ENCODE results near the gene PDS5B.
"Not testable (repeated sequence)": the region's sequence is repeated elsewhere in the genome, so short reads cannot be mapped to it uniquely, and the experiment has no call there.

The PDS5B gene

DNA sequence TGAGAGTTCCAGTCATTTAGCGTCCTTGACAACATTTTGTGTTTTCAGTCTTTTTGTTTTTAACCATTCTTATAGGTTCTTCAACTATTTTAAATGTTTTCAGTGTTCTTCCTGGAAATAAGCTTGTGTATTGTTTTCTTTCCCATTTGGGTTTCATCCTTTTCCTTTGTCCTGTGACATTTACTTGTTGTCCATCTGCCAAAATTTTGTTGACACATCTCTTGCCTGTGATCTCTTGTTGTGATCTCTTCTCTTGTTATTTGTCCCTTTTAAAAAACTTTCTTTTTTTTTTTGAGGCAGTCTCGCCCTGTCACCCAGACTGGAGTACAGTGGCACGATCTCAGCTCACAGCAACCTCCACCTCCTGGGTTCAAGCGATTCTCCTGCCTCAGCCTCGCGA, 96.5 kb downstream of the PDS5B start:
- TF ChIP-seq, protein P1, sequence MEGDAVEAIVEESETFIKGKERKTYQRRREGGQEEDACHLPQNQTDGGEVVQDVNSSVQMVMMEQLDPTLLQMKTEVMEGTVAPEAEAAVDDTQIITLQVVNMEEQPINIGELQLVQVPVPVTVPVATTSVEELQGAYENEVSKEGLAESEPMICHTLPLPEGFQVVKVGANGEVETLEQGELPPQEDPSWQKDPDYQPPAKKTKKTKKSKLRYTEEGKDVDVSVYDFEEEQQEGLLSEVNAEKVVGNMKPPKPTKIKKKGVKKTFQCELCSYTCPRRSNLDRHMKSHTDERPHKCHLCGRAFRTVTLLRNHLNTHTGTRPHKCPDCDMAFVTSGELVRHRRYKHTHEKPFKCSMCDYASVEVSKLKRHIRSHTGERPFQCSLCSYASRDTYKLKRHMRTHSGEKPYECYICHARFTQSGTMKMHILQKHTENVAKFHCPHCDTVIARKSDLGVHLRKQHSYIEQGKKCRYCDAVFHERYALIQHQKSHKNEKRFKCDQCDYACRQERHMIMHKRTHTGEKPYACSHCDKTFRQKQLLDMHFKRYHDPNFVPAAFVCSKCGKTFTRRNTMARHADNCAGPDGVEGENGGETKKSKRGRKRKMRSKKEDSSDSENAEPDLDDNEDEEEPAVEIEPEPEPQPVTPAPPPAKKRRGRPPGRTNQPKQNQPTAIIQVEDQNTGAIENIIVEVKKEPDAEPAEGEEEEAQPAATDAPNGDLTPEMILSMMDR (IDR thresholded peaks at IDR 0.05; ENCODE audit: insufficient read depth, low read depth, low read length, missing control alignments), result no peak
- no peak overlapping the region for H3K4me3 ChIP-seq (ENCODE audit: low read depth, low read length)
- no peak for DNase-seq (ENCODE audit: low read depth)

DNA sequence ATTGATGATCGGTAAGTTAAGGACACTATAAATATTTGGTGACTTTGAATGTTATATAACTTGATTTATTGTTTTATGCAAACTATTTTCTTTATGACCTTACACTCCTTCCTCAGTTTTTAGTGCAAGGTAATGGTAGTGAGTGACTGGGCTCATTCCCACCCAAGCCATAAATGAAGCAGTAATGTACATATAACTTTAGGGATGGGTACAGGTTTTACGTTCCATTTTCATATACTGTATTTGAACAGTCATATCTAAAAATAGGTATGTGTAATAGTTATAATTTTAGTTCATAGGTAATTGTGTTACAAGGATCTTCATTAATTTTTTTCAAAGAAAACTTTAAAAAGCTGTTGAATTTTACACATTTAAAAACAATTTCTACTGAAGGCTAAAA, 101.0 kb downstream of the PDS5B start:
- DNase-seq (ENCODE audit: low read depth), result no peak
- TF ChIP-seq, protein P1 (IDR thresholded peaks at IDR 0.05; ENCODE audit: insufficient read depth, low read depth, low read length, missing control alignments), result no peak
- H3K4me3 ChIP-seq (ENCODE audit: low read depth, low read length), result no peak overlapping the region

DNA sequence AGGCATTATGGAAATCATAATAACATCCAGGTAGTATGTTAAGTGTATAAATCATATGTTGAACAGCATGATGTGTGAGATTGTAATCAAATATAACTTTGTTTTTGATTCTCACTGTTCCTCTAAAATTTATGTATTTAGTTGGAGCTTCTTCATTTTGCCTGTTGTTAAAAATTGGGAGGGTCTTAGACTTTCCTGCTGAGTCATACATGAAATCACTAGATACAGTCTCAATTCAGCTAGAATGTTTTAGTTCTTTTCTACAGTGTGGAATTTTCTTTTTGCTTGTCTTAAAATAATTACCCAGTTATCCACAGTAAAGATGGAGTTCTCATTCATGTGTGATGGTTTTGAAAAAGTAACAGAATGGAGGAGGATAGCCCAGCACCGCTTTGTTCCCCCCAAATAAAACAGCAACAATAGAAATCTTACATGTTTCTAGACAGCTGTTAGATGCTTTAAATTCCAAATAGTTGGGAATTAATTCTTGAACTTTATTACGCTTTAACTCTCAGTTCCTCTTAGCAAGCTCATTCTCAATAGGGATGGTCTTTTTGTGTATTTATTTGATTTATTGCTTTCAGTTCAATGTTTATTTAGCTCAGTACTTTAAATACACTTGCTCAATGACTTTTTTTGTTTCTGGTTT, 109.5 kb downstream of the PDS5B start:
- no peak overlapping the region for H3K4me3 ChIP-seq (ENCODE audit: low read depth, low read length)
- TF ChIP-seq, protein P1 (IDR thresholded peaks at IDR 0.05; ENCODE audit: insufficient read depth, low read depth, low read length, missing control alignments), result no peak
- no peak for DNase-seq (ENCODE audit: low read depth)

DNA sequence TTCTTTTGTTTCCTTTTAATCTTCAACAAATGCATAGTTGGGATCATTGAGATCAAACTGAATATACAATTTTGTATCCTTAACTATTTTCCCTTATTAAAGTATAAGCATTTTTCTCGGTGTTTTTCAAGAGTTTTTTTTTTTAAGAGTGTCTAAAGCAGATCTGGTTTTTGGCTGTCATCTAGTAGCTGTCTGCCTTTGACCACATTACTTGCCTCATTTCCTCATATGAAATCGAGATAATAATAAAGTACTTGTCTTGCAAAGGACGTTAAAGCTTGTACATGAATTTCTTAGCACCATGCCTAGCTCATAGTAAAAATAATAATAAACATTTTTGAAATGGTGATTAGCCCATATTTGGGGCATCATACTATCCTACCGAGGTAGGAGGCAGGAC, 121.2 kb downstream of the PDS5B start:
- DNase-seq (ENCODE audit: low read depth), result no peak
- H3K4me3 ChIP-seq (ENCODE audit: low read depth, low read length), result no peak overlapping the region
- TF ChIP-seq, protein P1 (IDR thresholded peaks at IDR 0.05; ENCODE audit: insufficient read depth, low read depth, low read length, missing control alignments), result no peak

DNA sequence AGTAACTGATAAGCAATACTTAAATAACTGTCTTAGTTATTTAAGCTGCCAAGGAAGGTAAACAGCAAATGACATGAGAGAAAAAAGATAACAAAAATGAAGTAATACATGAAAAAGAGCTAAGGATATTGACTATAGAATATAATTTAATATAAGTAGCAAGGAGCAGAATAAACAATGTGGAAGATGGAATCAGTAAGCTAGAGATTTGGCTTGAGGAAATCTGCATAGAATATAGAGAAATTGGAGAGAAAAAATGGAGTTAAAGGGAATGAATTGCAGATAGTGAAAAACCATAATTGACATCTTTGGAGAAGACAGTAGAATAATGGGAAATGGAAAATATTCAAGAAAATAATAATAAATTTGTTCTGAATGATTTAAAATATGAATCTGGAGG, 127.1 kb downstream of the PDS5B start:
- TF ChIP-seq, protein P1 (IDR thresholded peaks at IDR 0.05; ENCODE audit: insufficient read depth, low read depth, low read length, missing control alignments), result no peak

DNA sequence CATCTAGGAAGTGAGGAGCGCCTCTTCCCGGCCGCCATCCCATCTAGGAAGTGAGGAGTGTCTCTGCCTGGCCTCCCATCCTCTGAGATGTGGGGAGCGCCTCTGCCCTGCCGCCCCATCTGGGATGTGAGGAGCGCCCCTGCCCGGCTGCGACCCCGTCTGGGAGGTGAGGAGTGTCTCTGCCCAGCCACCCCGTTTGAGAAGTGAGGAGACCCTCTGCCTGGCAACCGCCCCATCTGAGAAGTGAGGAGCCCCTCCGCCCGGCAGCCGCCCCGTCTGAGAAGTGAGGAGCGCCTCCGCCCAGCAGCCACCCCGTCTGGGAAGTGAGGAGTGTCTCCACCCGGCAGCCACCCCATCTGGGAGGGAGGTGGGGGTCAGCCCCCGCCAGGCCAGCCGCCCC, 129.9 kb downstream of the PDS5B start:
- H3K4me3 ChIP-seq (ENCODE audit: low read depth, low read length); DNase-seq (ENCODE audit: low read depth): not testable (repeated sequence)

More for the DNA sequence above, 127.1 kb downstream of the PDS5B start:
- H3K4me3 ChIP-seq (ENCODE audit: low read depth, low read length), result no peak overlapping the region
- no peak for DNase-seq (ENCODE audit: low read depth)

DNA sequence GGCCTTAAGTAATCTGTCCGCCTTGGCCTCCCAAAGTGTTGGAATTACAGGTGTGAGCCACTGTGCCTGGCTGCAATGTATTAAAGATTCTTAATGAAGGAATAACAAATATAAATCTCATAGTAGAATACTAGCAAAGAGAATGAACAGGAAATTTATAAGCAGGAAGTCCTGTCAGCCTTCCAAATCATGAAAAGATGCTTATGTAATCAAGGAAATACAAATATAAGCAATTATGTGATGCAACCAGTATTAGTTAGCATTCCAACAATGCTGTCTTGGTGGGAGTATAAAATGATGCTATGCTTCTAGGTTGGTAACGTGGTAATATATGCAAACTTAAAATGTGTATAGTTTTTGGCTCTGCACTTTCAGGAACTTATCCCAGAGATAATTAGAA, 133.8 kb downstream of the PDS5B start:
- DNase-seq (ENCODE audit: low read depth), result no peak
- H3K4me3 ChIP-seq (ENCODE audit: low read depth, low read length), result no peak overlapping the region
- TF ChIP-seq, protein P1 (IDR thresholded peaks at IDR 0.05; ENCODE audit: insufficient read depth, low read depth, low read length, missing control alignments), result no peak

DNA sequence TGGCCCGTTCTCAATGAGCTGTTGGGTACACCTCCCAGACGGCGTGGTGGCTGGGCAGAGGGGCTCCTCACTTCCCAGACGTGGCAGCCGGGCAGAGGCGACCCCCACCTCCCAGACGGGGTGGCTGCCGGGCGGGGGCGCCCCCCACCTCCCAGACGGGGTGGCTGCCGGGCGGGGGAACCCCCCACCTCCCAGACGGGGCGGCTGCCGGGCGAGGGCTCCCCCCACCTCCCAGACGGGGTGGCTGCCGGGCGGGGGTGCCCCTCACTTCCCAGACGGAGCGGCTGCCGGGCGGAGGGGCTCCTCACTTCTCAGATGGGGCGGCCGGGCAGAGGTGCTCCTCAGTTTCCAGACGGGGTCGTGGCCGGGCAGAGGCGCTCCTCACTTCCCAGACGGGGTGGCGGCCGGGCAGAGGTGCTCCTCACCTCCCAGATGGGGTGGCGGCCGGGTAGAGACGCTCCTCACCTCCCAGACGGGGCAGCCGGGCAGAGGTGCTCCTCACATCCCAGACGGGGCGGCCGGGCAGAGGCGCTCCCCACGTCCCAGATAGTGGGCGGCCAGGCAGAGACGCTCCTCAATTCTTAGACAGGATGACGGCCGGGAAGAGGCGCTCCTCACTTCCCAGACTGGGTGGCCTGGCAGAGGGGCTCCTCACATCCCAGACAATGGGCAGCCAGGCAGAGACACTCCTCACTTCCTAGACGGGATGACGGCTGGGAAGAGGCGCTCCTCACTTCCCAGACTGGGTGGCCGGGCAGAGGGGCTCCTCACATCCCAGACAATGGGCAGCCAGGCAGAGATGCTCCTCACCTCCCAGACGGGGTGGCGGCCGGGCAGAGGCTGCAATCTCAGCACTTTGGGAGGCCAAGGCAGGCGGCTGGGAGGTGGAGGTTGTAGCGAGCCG, 135.1 kb downstream of the PDS5B start:
- DNase-seq (ENCODE audit: low read depth); H3K4me3 ChIP-seq (ENCODE audit: low read depth, low read length): not testable (repeated sequence)

Data from GM12865 (cell line).